Lower leg skin (tissue), 4 donors: Measurements from ENCODE around the gene FAM53B. TPM values are rescaled to one million over a fixed set of nuclear protein-coding genes. Genes with fewer than 3 reads are reported as not detected.
"Not testable (repeated sequence)": the region's sequence is repeated elsewhere in the genome, so short reads cannot be mapped to it uniquely, and the experiment has no call there.

ENCODE experiments used
- DNase-seq, 2 donors: peaks; one replicate each; pipeline ENCODE4 v3.0.0-alpha.2; 2019; ENCODE audit warnings: low spot score in 2 of 2
- H3K4me3 ChIP-seq: fragments of 200-600 bp; sonication (generic); 2 replicates; pipeline ENCODE4 v1.5.1; 2017; ENCODE audit warnings: mild to moderate bottlenecking, low read depth; ENCODE audit not compliant: poor library complexity, severe bottlenecking
- POLR2A ChIP-seq, 2 donors: fragments of 450-650 bp; IDR thresholded peaks; one replicate each; pipeline ENCODE4 v1.6.1; 2016 to 2017; ENCODE audit warnings: antibody characterized with exemption in 2 of 2, mild to moderate bottlenecking in 1 of 2, moderate library complexity in 1 of 2
- WGBS, 2 donors: methylation state at CpG; one replicate each; pipeline ENCODE4 v1.1.5; 2018; 5-methylcytosine and 5-hydroxymethylcytosine counted together
- intact Hi-C: fragments of 100-400 bp; cut with DNase I; formaldehyde crosslinking; loops from one replicate; pipeline ENCODE4 v1.15.0; 2023; ENCODE audit warnings: low total_unique reads
- total RNA-seq, 4 donors: library from RNA; depleted of rRNA; stranded (reverse); fragments of >200 nt; gene quantifications; one replicate each; pipeline ENCODE4 v1.1.0, GENCODE V29; 2016
- TF ChIP-seq, protein P1 (sequence below), 3 donors: fragments of 450-650 bp; IDR thresholded peaks; one replicate each; pipeline ENCODE4 v1.5.1; 2016; ENCODE audit warnings: antibody characterized with exemption in 3 of 3, mild to moderate bottlenecking in 3 of 3, moderate library complexity in 2 of 3

FAM53B gene
- total RNA-seq, 4 donors from 2014 or later, result 41.5 to 69.1 (median 58.2) TPM

DNA sequence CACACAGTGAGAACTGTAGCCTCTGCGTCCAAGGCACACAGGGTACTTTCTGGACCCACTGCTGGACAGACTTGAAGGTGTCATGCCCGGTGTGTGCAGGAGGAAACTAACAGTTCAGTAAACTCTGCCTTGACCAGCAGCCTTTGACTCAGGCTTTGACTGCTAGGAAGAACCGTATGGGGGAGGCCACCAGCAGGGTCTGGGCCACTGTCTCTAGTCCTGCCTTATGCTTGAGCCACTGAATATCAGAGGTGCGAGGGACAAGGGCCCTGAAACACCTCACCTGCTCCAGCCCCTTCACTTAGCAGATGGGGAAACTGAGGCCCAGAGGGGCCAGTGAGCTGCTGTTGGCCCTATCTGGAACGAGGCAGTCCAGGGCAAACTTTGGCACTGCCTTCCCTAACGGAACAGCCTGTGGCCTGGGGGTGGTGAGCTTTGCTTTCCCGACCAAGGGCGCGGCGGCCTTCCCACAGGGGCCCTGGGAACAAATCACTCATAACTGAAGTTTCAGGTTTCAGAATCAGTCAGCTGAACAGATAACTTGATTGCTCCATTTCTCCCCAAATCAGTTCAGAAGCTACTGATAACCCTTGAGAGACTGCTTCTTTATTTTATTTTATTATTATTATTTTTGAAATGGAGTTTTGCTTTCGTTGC lies 130.0 kb downstream of the FAM53B start:
- DNase-seq, result no peak
- 75 to 80% methylated on average over 9 to 11 of the region's 11 CpGs for WGBS, 2 donors
- intact Hi-C loops, result no loop called here
- H3K4me3 ChIP-seq, result no peak overlapping the region
- no peak for TF ChIP-seq POLR2A (IDR thresholded peaks at IDR 0.05)
- TF ChIP-seq, protein P1, sequence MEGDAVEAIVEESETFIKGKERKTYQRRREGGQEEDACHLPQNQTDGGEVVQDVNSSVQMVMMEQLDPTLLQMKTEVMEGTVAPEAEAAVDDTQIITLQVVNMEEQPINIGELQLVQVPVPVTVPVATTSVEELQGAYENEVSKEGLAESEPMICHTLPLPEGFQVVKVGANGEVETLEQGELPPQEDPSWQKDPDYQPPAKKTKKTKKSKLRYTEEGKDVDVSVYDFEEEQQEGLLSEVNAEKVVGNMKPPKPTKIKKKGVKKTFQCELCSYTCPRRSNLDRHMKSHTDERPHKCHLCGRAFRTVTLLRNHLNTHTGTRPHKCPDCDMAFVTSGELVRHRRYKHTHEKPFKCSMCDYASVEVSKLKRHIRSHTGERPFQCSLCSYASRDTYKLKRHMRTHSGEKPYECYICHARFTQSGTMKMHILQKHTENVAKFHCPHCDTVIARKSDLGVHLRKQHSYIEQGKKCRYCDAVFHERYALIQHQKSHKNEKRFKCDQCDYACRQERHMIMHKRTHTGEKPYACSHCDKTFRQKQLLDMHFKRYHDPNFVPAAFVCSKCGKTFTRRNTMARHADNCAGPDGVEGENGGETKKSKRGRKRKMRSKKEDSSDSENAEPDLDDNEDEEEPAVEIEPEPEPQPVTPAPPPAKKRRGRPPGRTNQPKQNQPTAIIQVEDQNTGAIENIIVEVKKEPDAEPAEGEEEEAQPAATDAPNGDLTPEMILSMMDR (IDR thresholded peaks at IDR 0.05), result no peak

DNA sequence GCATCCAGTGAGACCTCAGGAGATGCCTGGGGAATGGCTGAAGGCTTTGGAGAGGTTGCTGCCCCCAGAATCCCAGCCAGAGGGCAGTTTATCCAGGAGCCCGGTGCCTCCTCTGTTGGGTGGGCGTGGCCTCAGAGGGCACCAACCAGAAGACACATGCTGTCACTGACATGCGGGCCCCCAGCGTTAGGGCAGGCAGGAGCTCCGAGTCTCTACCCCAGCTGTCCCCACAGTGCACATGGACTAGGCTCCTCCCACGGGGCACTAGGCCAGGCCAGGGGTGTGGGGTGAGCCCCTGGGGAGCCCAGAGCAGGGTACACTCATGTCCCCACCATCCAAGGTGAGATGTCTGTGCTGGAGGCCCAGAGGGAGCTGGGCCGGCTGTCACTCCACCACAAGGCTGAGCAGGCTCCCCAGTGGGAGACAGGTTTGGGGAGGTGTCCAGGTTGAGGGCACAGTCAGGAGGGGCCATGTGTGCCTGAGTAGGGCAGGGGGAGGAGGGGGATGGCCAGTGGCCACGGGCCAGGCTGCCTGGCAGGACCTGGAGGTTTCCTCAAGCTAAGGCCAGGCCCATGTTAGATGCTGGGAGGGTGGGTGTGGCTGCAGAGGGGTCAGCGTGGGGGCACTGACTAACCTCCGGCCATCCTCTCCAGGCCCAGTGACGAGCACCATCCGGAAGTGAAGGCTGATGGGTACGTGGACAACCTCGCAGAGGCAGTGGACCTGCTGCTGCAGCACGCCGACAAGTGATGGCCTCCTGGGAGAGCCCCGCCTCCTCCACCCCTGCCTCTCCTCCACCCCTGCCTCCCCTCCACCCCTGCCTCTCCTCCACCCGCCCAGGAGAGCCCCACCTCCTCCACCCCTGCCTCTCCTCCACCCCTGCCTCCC lies 131.3 kb downstream of the FAM53B start:
- H3K4me3 ChIP-seq, result no peak overlapping the region
- WGBS, 2 donors, result 62 to 63% methylated on average over 18 of the region's 18 CpGs
- DNase-seq, result no peak
- intact Hi-C loops, result no loop called here
- TF ChIP-seq POLR2A (IDR thresholded peaks at IDR 0.05), result no peak
- TF ChIP-seq, protein P1 (IDR thresholded peaks at IDR 0.05), result no peak

DNA sequence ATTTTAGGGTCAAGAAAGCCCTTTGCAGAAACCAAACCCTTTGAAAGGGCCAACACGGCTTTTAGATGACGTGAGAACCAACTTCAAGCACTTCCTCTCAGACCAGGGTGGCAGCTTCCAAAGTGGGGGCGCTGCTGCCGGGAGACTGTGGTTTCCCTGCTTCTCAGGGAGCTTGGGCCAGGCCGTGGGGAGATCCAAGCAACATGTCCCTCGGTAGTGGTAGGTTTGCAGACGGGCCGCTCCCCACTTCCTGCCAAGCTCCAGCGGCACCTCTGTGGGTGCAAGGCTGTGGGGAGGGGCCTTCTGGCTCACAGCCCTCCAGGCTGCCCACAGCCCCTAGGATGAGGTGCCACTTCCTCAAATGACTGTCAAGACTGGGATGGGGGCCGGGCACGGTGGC lies 132.4 kb downstream of the FAM53B start:
- no peak overlapping the region for H3K4me3 ChIP-seq
- DNase-seq, result no peak
- intact Hi-C loops, result no loop called here
- TF ChIP-seq POLR2A (IDR thresholded peaks at IDR 0.05), result no peak
- TF ChIP-seq, protein P1 (IDR thresholded peaks at IDR 0.05), result no peak
- 63 to 79% methylated on average over 7 to 11 of the region's 11 CpGs for WGBS, 2 donors

DNA sequence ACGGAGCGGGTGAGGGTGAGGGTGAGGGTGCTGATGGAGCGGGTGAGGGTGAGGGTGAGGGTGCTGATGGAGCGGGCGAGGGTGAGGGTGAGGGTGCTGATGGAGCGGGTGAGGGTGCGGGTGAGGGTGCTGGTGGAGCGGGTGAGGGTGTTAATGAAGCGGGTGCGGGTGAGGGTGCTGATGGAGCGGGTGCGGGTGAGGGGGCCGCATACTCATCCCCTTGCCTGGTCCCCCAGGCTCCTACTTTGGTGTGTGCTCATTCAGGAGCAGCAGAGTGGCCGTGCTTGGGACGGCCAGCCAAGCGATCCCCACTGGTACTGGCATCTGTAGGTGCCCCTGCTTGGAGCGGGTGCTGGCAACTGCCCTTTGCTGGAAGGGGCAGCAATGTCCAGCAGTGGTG lies 133.3 kb downstream of the FAM53B start:
- intact Hi-C loops, DNase-seq, H3K4me3 ChIP-seq: not testable (repeated sequence)
- 82 to 94% methylated on average over 7 to 11 of the region's 17 CpGs for WGBS, 2 donors

DNA sequence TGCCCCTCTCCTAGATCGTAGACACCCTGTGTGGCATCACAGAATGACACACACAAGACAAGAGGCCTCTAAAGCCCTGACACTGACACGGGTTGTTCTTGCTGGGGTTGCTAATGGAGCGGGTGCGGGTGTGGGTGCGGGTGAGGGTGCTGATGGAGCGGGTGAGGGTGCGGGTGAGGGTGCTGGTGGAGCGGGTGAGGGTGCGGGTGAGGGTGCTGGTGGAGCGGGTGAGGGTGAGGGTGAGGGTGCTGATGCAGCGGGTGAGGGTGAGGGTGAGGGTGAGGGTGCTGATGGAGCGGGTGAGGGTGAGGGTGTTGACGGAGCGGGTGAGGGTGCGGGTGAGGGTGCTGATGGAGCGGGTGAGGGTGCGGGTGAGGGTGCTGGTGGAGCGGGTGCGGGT lies 134.0 kb downstream of the FAM53B start:
- H3K4me3 ChIP-seq, DNase-seq, intact Hi-C loops: not testable (repeated sequence)
- 96 to 98% methylated on average over 13 to 18 of the region's 19 CpGs for WGBS, 2 donors

DNA sequence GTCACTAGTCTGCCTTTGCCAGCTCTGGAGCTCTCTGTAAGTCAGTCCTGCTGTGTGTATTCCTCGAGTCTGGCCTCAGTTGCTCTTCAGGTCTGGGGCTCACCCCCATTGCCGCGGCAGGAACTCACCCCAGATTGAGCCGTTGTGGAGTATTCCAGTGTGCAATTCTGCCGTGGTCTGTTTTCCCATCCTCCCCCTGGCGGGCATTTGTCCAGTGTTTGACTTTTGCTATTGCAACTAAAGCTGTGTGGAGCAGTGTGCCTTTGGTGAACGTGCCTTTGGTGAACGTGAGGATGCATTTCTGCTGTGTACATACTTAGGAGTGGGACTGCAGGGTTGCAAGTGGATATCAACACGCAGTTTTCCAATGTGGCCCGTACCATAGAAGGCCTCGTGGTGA lies 134.5 kb downstream of the FAM53B start:
- intact Hi-C loops, result no loop called here
- WGBS, 2 donors, result 90 to 93% methylated on average over 11 of the region's 11 CpGs
- no peak overlapping the region for H3K4me3 ChIP-seq
- no peak for TF ChIP-seq POLR2A (IDR thresholded peaks at IDR 0.05)
- TF ChIP-seq, protein P1 (IDR thresholded peaks at IDR 0.05), result no peak
- no peak for DNase-seq
